Kidney (tissue), 14 donors: Measurements from ENCODE around the gene ETFBKMT. TPM values are rescaled to one million over a fixed set of nuclear protein-coding genes. Genes with fewer than 3 reads are reported as not detected.

Source experiments
- DNase-seq, 5 donors: peaks; one replicate each; pipeline ENCODE4 v3.0.0-alpha.2; 2013 to 2020
- FAIRE-seq: peaks from 2 replicates; lab custom pipeline; 2012; peaks lifted over from hg19 to GRCh38; lab: Jason Lieb, UNC
- H3K27ac ChIP-seq, 2 donors: one replicate each; pipeline ENCODE4 v1.7.0; 2013; ENCODE audit warnings: low read depth in 2 of 2, low read length in 2 of 2, inconsistent platforms in 1 of 2
- H3K27me3 ChIP-seq: one replicate; pipeline ENCODE4 v1.7.1; 2013; ENCODE audit warnings: low read length, inconsistent platforms; ENCODE audit not compliant: control insufficient read depth, insufficient read depth
- H3K36me3 ChIP-seq, 3 donors: one replicate each; pipeline versions ENCODE4 v1.7.0 to v1.7.1; 2013; ENCODE audit warnings: low read length in 3 of 3, control low read depth in 1 of 3, inconsistent platforms in 1 of 3; ENCODE audit not compliant: insufficient read depth in 3 of 3, control insufficient read depth in 2 of 3
- H3K4me1 ChIP-seq, 3 donors: one replicate each; pipeline versions ENCODE4 v1.7.0 to v1.7.1; 2013; ENCODE audit warnings: low read length in 3 of 3, inconsistent platforms in 1 of 3, low read depth in 1 of 3; ENCODE audit not compliant: control insufficient read depth in 2 of 3, insufficient read depth in 2 of 3
- H3K4me3 ChIP-seq, 3 donors: one replicate each; pipeline versions ENCODE4 v1.7.0 to v1.8.1; 2013; ENCODE audit warnings: low read length in 3 of 3, control low read depth in 1 of 3, inconsistent platforms in 1 of 3
- H3K9ac ChIP-seq, 3 donors: one replicate each; pipeline versions ENCODE4 v1.7.0 to v1.7.1; 2013; ENCODE audit warnings: low read length in 3 of 3, control low read depth in 1 of 3, inconsistent platforms in 1 of 3
- H3K9me3 ChIP-seq, 3 donors: one replicate each; pipeline versions ENCODE4 v1.7.0 to v1.7.1; 2013; ENCODE audit warnings: low read length in 3 of 3, control low read depth in 1 of 3, inconsistent platforms in 1 of 3; ENCODE audit not compliant: control insufficient read depth in 2 of 3, insufficient read depth in 1 of 3
- CTCF ChIP-seq: IDR thresholded peaks from 3 replicates; pipeline ENCODE4 v1.5.1; 2012; ENCODE audit warnings: mild to moderate bottlenecking, moderate library complexity, borderline replicate concordance; ENCODE audit not compliant: insufficient read depth; ENCODE audit errors: extremely low read depth
- intact Hi-C: fragments of 100-400 bp; cut with DNase I; formaldehyde crosslinking; loops from one replicate; pipeline ENCODE4 v1.11.1; 2022
- polyA plus RNA-seq: library from polyadenylated mRNA; stranded (reverse); fragments of 350-450 nt; fragmentation: Illumina TruSeq; extraction: RNeasy Lipid Tissue Mini Kit (QIAGEN cat#74804); gene quantifications from one replicate; pipeline ENCODE4 v1.2.3, GENCODE V29; 2014; ENCODE audit warnings: low read depth, low replicate concordance; ENCODE audit not compliant: insufficient read depth
- total RNA-seq: library from RNA; stranded (reverse); fragmentation: NEBNext Ultra II Directional; extraction: Animal tissue kit (Norgen Biotek cat#: 25700); gene quantifications from one replicate; pipeline ENCODE4 v1.2.1, GENCODE V29; 2021
- donor health status: control.
- donor health status: control.
- donor health status: control.
- donor health status: control.
- donor health status: control.
- donor health status: DM: yes; HTN: yes; CAD: no.
- donor health status: Normal renal cell carcinoma (clear cell type).

Gene ETFBKMT
- total and polyA plus RNA-seq, 2 donors from 2014 or later, result 6.0 to 8.2 TPM

DNA sequence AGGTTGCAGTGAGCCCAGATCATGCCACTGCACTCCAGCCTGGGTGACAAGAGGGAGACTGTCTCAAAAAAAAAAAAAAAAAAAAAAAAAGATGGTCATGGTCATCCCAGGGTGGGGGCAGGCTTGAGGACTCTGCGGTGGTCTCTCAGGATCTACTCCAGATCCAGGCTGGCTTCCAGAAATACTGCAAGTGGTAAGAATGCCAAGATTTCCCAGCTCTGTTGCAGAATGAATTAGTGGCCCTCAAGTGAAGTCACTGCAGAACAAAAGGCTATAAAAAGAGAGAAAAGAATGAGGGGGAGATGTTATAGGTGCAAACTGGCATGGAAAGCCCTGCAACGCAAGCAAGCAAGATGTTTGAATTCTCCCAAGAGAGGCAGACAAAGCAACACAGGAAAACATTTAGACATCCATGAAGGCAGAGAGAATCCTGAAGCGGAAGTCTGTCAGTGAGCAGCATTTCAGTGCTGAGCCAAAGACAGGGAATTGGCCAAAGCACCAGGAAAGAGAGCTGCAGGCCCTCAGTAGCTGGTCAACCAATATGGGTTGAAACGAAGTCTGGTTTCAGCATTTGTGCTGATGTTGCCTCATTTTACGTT, 31.9 kb upstream of the ETFBKMT start:
- Histone ChIP-seq H3K36me3 (no peaks in the 10 kb centered on the region), H3K9me3 (no peaks in the 10 kb centered on the region), H3K27me3 (no peaks in the 10 kb centered on the region), H3K27ac (no peak overlapping the region), H3K4me3 (no peak overlapping the region), H3K4me1 (peaks cover 3 to 8% (median 4%) of the 10 kb centered on the region in 3 donors), H3K9ac (no peak overlapping the region)
- no peak for TF ChIP-seq CTCF
- FAIRE-seq, result no peak
- intact Hi-C loops, result no loop called here
- peak in 2 of 5 donors; percentile 24 to 49 for DNase-seq

DNA sequence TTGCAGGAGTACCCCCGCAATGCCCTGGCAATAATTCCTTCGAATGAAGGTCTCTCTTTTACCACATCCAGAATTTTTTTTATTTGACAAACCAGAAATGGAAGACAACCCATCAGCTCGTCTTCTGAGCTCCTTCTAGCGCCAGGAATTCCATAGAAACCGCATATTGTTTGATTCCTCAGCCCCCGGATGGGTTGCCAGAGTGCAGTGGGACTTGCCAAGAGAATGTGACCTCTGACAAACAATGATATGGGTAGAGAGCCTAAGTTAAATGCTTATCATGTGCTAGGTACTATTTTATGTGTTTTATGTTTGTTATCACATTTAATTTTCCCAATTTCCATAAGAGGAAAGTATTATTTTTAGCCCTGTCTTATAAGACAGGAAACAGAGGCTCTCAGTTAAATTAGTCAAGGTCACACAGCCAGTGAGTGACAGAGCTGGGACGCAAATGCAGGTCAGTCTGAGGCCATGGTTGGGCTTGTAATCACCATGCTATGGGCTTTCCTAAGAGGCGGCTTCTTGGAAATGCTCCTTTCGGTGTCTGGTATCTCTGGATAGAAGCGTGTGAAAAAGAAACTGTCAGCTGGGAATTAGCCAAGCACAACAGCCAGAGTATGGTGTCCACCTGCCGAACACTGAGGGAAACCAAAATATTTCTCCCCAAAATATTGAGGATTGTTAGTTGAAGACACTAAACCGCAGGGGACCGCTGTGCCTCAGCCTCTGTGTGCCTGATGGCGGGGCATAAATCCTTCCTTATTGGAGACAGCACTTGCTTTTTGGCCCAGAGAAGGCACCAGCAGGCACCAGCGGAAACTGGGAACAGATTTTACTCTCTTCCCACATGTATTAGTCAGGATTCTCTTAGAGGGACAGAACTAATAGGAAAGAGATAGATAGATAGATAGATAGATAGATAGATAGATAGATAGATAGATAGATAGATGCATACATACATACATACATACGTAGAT, 29.4 kb upstream of the ETFBKMT start:
- H3K27ac ChIP-seq, result peak overlapping the region in 1 of 2 donors; percentile 53
- FAIRE-seq (no peak), DNase-seq (peak; percentile 20 to 94 (median 75))
- intact Hi-C loops, result loop anchor here (5.0 kb wide), 1 partner anchor 228 kb away; no protein-coding TSS in a partner anchor
- peak overlapping the region in 2 of 3 donors; percentile 6 to 18 for H3K4me3 ChIP-seq
- no peak overlapping the region for H3K9ac ChIP-seq
- H3K27me3 ChIP-seq, result no peaks in the 10 kb centered on the region
- TF ChIP-seq CTCF, result no peak
- H3K9me3 ChIP-seq, result no peaks in the 10 kb centered on the region
- peaks cover 3 to 8% (median 4%) of the 10 kb centered on the region in 3 donors for H3K4me1 ChIP-seq
- no peaks in the 10 kb centered on the region for H3K36me3 ChIP-seq

- Histone ChIP-seq H3K4me3 (no peak overlapping the region), H3K27ac (no peak overlapping the region)
- TF ChIP-seq CTCF, result no peak
These were observed 28.3 kb upstream of the ETFBKMT start for GRCh38 chr12:31631023-31631724.

More at GRCh38 chr12:31631023-31631724, 28.3 kb upstream of the ETFBKMT start:
- FAIRE-seq (no peak), DNase-seq (no peak)
- Histone ChIP-seq H3K9ac (no peak overlapping the region), H3K36me3 (no peaks in the 10 kb centered on the region), H3K27me3 (no peaks in the 10 kb centered on the region), H3K4me1 (peaks cover 3 to 8% (median 4%) of the 10 kb centered on the region in 3 donors), H3K9me3 (no peaks in the 10 kb centered on the region)
- intact Hi-C loops, result loop anchor here (5.0 kb wide), 1 partner anchor 229 kb away; no protein-coding TSS in a partner anchor
